GM10266 (cell line): ENCODE results near the gene TMC1.
"Not testable (repeated sequence)": the region's sequence is repeated elsewhere in the genome, so short reads cannot be mapped to it uniquely, and the experiment has no call there.

ENCODE experiments used
- DNase-seq: peaks from one replicate; pipeline ENCODE4 v3.0.0; 2012; ENCODE audit errors: extremely low spot score
- CTCF ChIP-seq: IDR thresholded peaks from 2 replicates; pipeline ENCODE4 v1.5.1; 2012; ENCODE audit warnings: mild to moderate bottlenecking, low read depth; ENCODE audit not compliant: control insufficient read depth, insufficient read depth; ENCODE audit errors: missing control alignments

The TMC1 gene

GRCh38 chr9:72480921-72481320 is 40.5 kb upstream of the TMC1 start:
- no peak for TF ChIP-seq CTCF
- no peak for DNase-seq

DNA sequence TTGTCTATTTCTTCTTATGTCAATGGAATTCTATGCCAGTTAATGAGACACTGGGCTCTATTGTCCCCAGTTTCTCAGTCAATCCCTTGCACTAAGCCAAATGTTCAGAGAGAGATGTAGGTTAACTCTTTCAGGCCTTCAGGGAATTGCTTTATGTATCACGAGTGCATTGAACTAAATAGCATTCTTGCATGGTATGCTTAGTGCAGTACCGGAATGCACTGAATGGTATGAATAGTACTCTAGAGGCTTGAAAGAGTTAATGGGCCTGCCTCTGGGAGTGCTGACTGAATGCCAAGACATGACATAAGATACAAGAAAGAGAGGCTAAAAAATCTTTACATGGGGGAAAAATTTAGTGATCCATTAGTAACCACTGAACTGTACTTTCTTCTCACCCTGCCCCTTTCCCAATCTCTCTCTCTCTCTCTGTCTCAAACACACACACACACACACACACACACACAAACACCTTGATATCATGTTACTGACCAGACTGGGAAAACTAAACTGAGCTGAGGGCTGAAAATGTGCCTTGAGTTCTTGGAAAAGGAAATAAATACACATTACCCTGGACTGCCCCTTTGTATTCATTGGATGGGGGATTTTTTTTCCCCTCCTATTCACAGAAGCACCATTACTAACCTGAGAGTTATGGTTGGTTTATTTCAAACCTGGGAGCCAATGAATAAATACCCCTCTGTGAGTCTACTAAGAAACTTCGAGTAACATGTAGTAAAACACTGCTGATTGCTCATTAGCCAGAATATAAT is 35.4 kb upstream of the TMC1 start:
- DNase-seq: no peak
- no peak for TF ChIP-seq CTCF

DNA sequence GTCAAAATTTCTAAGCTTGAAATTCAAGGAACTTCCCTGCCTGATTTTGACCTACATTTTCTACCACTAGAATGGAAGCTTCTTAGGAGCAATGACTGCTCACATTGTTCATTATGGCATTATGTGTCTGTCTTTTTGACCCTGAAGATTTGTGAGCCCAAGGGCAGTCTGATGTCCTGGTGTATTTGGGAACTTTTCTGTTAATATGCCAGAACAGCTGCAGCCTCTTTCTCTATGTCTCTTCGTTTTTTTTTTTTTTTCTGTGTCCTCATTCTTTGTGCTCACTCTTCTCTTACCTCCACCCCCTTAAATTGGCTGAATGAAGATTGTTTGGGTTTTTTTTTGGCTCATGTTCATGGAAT is 34.8 kb upstream of the TMC1 start:
- no peak for TF ChIP-seq CTCF
- no peak for DNase-seq

GRCh38 chr9:72487665-72488064 is 33.7 kb upstream of the TMC1 start:
- DNase-seq: not testable (repeated sequence)

DNA sequence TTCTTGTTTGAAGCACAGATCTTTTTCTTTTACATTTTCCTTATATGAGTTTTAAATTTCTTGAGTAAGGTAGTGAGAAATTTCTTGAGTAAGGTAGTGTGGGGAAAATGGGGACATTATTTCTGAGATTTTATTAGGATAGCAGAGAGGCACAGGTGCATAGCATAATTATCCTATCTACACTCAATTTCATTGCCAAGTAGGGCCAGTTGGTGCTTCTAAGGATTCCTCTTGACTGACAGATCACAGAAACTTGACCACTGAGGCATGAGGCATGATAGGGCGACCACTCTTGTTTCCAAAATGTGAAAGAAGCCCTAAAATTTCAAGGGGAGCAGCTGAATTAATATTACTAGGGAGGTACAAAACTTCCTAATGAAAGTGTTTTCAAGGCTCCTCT is 31.4 kb upstream of the TMC1 start:
- TF ChIP-seq CTCF: no peak
- DNase-seq: no peak

- TF ChIP-seq CTCF: no peak
- DNase-seq: no peak
Observed at GRCh38 chr9:72491242-72491641, 30.2 kb upstream of the TMC1 start.

- no peak for DNase-seq
- no peak for TF ChIP-seq CTCF
Observed at GRCh38 chr9:72494051-72494450, 27.4 kb upstream of the TMC1 start.

- no peak for DNase-seq
- no peak for TF ChIP-seq CTCF
Observed at GRCh38 chr9:72497447-72498046, 23.9 kb upstream of the TMC1 start.
